GM12878 (cell line): ENCODE data around the gene ARID3A. TPM values are rescaled to one million over a fixed set of nuclear protein-coding genes. Genes with fewer than 3 reads are reported as not detected.

Experiments used
- ATAC-seq: fragments of 200-7000 bp; cut with Tn5 transposase; 3 replicates; pipeline ENCODE4 v1.9.1; 2020; ENCODE audit warnings: mild to moderate bottlenecking, moderate library complexity
- BruUV-seq: library from RNA; stranded (reverse); fragments of 400-500 nt; replicated peaks from 2 replicates; lab custom pipeline; 2021; lab: Mats Ljungman, UMichigan
- CTCF ChIA-PET: fragments of 300-600 bp; sonication (Branson Sonifier 250); formaldehyde crosslinking; extraction: SDS; loops from one replicate; lab custom pipeline; 2021; ENCODE audit warnings: inconsistent platforms; lab: Yijun Ruan, JAX
- POLR2A ChIA-PET: fragments of 350-600 bp; formaldehyde crosslinking; extraction: SDS; loops from one replicate; lab custom pipeline; 2021; ENCODE audit warnings: inconsistent platforms; lab: Charles Lee
- RAD21 ChIA-PET: fragments of 300-600 bp; sonication (Branson Sonifier 250); formaldehyde crosslinking; loops from one replicate; lab custom pipeline; 2023; ENCODE audit warnings: antibody characterized with exemption; ENCODE audit not compliant: unreplicated experiment; lab: Charles Lee
- SMC1A ChIA-PET: fragments of 300-600 bp; sonication (Branson Sonifier 250); formaldehyde crosslinking; loops from one replicate; lab custom pipeline; 2023; ENCODE audit not compliant: unreplicated experiment, uncharacterized antibody; lab: Charles Lee
- DNase-seq: peaks from one replicate; pipeline ENCODE4 v3.0.0-alpha.2; 2011; ENCODE audit warnings: low read depth, low spot score
- FAIRE-seq: peaks from 3 replicates; lab custom pipeline; 2011; peaks lifted over from hg19 to GRCh38; lab: Jason Lieb, UNC
- H2AFZ ChIP-seq: 2 replicates; pipeline ENCODE4 v1.6.0; 2011; ENCODE audit warnings: low read depth, low read length, control low read depth; ENCODE audit not compliant: control insufficient read depth
- H3K27ac ChIP-seq: 2 replicates; pipeline ENCODE4 v1.5.1; 2011; ENCODE audit warnings: control low read depth; ENCODE audit not compliant: control insufficient read depth, insufficient read depth
- H3K27me3 ChIP-seq, 2 experiments: replicated peaks in 1 of 2; 2 replicates each; pipeline versions ENCODE4 v1.6.0 to v1.6.1; 2011; ENCODE audit warnings: low read length in 1 of 2; ENCODE audit not compliant: control insufficient read depth in 2 of 2, insufficient read depth in 2 of 2
- H3K36me3 ChIP-seq, 2 experiments: 2 replicates each; pipeline ENCODE4 v1.5.1; 2011; ENCODE audit warnings: low read length in 1 of 2; ENCODE audit not compliant: control insufficient read depth in 2 of 2, insufficient read depth in 2 of 2
- H3K4me1 ChIP-seq: 2 replicates; pipeline ENCODE4 v1.6.1; 2011; ENCODE audit warnings: mild to moderate bottlenecking, low read length, moderate library complexity, mixed read lengths; ENCODE audit not compliant: control insufficient read depth, insufficient read depth
- H3K4me2 ChIP-seq: 2 replicates; pipeline ENCODE4 v1.6.0; 2011; ENCODE audit warnings: control low read depth; ENCODE audit not compliant: control insufficient read depth, insufficient read depth
- H3K4me3 ChIP-seq: fragments of 200-600 bp; sonication (generic); 2 replicates; pipeline ENCODE4 v1.5.1; 2016
- H3K79me2 ChIP-seq: 2 replicates; pipeline ENCODE4 v1.6.0; 2011; ENCODE audit warnings: low read length; ENCODE audit not compliant: control insufficient read depth, insufficient read depth
- H3K9ac ChIP-seq: 2 replicates; pipeline ENCODE4 v1.8.0; 2011; ENCODE audit warnings: low read length, control low read depth, mixed read lengths; ENCODE audit not compliant: control insufficient read depth, insufficient read depth
- H3K9me3 ChIP-seq: replicated peaks from 3 replicates; pipeline ENCODE4 v1.5.1; 2011; ENCODE audit warnings: mild to moderate bottlenecking, low read length; ENCODE audit not compliant: control insufficient read depth, insufficient read depth
- H4K20me1 ChIP-seq: 2 replicates; pipeline ENCODE4 v1.6.0; 2011; ENCODE audit not compliant: control insufficient read depth, insufficient read depth
- DPF2 ChIP-seq: fragments of 450-650 bp; IDR thresholded peaks from 2 replicates; pipeline ENCODE4 v1.6.1; 2017; ENCODE audit warnings: mild to moderate bottlenecking
- E2F8 ChIP-seq: fragments of 450-650 bp; IDR thresholded peaks from 2 replicates; pipeline ENCODE4 v1.6.1; 2018; ENCODE audit warnings: mild to moderate bottlenecking, low read depth, moderate library complexity; ENCODE audit not compliant: partially characterized antibody
- ELK1 ChIP-seq: IDR thresholded peaks from 2 replicates; pipeline ENCODE4 v1.6.1; 2012; ENCODE audit warnings: low read depth, low read length, improper control_type of control experiment
- HDAC2 ChIP-seq: fragments of 200-600 bp; sonication (generic); IDR thresholded peaks from 2 replicates; pipeline ENCODE4 v1.6.1; 2017
- MEF2B ChIP-seq: fragments of 450-650 bp; IDR thresholded peaks from 2 replicates; pipeline ENCODE4 v1.6.1; 2018; ENCODE audit warnings: mild to moderate bottlenecking, moderate library complexity; ENCODE audit not compliant: partially characterized antibody, poor library complexity, severe bottlenecking
- MXI1 ChIP-seq: fragments of 150-350 bp; IDR thresholded peaks from 2 replicates; pipeline ENCODE4 v1.6.1; 2011; ENCODE audit warnings: low read depth, mild to moderate bottlenecking, inconsistent platforms, low read length, improper control_type of control experiment
- MYB ChIP-seq: fragments of 150-350 bp; IDR thresholded peaks from 2 replicates; pipeline ENCODE4 v1.6.1; 2014; ENCODE audit warnings: mild to moderate bottlenecking, low read depth, low read length, borderline replicate concordance
- NKRF ChIP-seq: fragments of 450-650 bp; conservative IDR thresholded peaks from 2 replicates; pipeline ENCODE4 v1.6.1; 2017; ENCODE audit warnings: mild to moderate bottlenecking, moderate library complexity
- NR2C1 ChIP-seq: fragments of 450-650 bp; IDR thresholded peaks from 2 replicates; pipeline ENCODE4 v1.6.1; 2017; ENCODE audit warnings: antibody characterized with exemption, mild to moderate bottlenecking, moderate library complexity
- NR2F1 ChIP-seq: fragments of 450-650 bp; conservative IDR thresholded peaks from 2 replicates; pipeline ENCODE4 v1.6.1; 2017; ENCODE audit warnings: mild to moderate bottlenecking
- PKNOX1 ChIP-seq: fragments of 450-650 bp; IDR thresholded peaks from 2 replicates; pipeline ENCODE4 v1.6.1; 2016; ENCODE audit warnings: mild to moderate bottlenecking
- POLR2AphosphoS2 ChIP-seq: IDR thresholded peaks from 2 replicates; pipeline ENCODE4 v1.6.1; 2011; ENCODE audit warnings: low read depth, mild to moderate bottlenecking, low read length, improper control_type of control experiment, moderate library complexity
- RBBP5 ChIP-seq: fragments of 200-600 bp; sonication (generic); conservative IDR thresholded peaks from 2 replicates; pipeline ENCODE4 v1.6.1; 2016
- RELA ChIP-seq: fragments of 450-650 bp; IDR thresholded peaks from 2 replicates; pipeline ENCODE4 v1.8.0; 2014; ENCODE audit warnings: borderline replicate concordance; ENCODE audit not compliant: partially characterized antibody
- SPI1 ChIP-seq: IDR thresholded peaks from 2 replicates; pipeline ENCODE4 v1.6.1; 2011; ENCODE audit warnings: low read depth, mild to moderate bottlenecking, low read length, moderate library complexity, borderline replicate concordance; ENCODE audit not compliant: insufficient read depth
- ZBED1 ChIP-seq: IDR thresholded peaks from 2 replicates; pipeline ENCODE4 v1.6.1; 2016; ENCODE audit warnings: borderline replicate concordance
- ZZZ3 ChIP-seq: IDR thresholded peaks from 2 replicates; pipeline ENCODE4 v1.6.1; 2011; ENCODE audit warnings: low read depth; ENCODE audit not compliant: control insufficient read depth, insufficient read length
- WGBS: methylation state at CpG from one replicate; pipeline ENCODE4 v1.1.6; 2016; ENCODE audit warnings: low lambda C conversion rate; ENCODE audit not compliant: insufficient replicate concordance, insufficient coverage; ENCODE audit errors: missing lambda C conversion rate; 5-methylcytosine and 5-hydroxymethylcytosine counted together
- in situ Hi-C: fragments of 300-500 bp; cut with MboI; formaldehyde crosslinking; loops from 9 replicates; pipeline ENCODE4 v1.14.3; 2018; ENCODE audit warnings: mixed read lengths
- intact Hi-C: fragments of 100-400 bp; cut with micrococcal nuclease; formaldehyde crosslinking; loops from one replicate; pipeline ENCODE4 v1.14.2; 2022; ENCODE audit not compliant: unreplicated experiment
- polyA plus RNA-seq, 11 experiments: library from polyadenylated mRNA; depleted of rRNA in 4 of 11; unstranded in 6 of 11; stranded (reverse) in 5 of 11; fragments of >200 nt; fragmentation: Nextera tagmentation in 4 of 11; fragmentation: Illumina TruSeq in 1 of 11; extraction: Ambion mirVana in 4 of 11; extraction: Trizol in 1 of 11; gene quantifications; 1 replicate in 1 of 11; 2 replicates in 10 of 11; pipeline versions ENCODE4 v1.2.1 to v1.2.3, GENCODE V29; 2011 to 2016; ENCODE audit warnings: inconsistent platforms in 2 of 11, missing spikeins in 2 of 11, low read depth in 1 of 11
- total RNA-seq, 4 experiments: library from RNA; depleted of rRNA in 3 of 4; stranded (reverse); fragments of >200 nt in 3 of 4; fragmentation: Illumina TruSeq in 1 of 4; extraction: Trizol in 1 of 4; gene quantifications; 2 replicates each; pipeline versions ENCODE4 v1.2.1 to v1.2.3, GENCODE V29; 2013 to 2021

ARID3A gene
- total and polyA plus RNA-seq, 10 of the 15 experiments (the other 5 are each of a cell fraction or from before 2014, with no cell fraction given): 0.76 to 70.0 (median 16.7) TPM

GRCh38 chr19:928471-929202 lies 2.8 kb downstream of the ARID3A start:
- Histone ChIP-seq H3K27me3 (no peaks in the 10 kb centered on the region), H3K9ac (no peak overlapping the region), H3K4me3 (no peak overlapping the region), H3K79me2 (peaks cover 68% of the 10 kb centered on the region), H3K4me2 (peak overlapping the region; percentile 42; the same call in 1 of the 2 replicates), H3K4me1 (peaks cover 19% of the 10 kb centered on the region), H3K27ac (no peak overlapping the region), H3K36me3 (peaks cover 5 to 6% of the 10 kb centered on the region in 2 experiments; a peak in 3 of 4 replicates), H2AFZ (no peak overlapping the region), H4K20me1 (no peaks in the 10 kb centered on the region), H3K9me3 (no peaks in the 10 kb centered on the region)
- no peak for FAIRE-seq
- 90% methylated on average over 18 of the region's 18 CpGs for WGBS
- in situ Hi-C loops: no loop called here
- SMC1A ChIA-PET: interaction anchor here (2.0 kb wide), 1 partner anchor 22 kb away, joined by 4 read pairs; no protein-coding TSS in a partner anchor
- CTCF ChIA-PET: interaction anchor here (0.7 kb wide), 1 partner anchor 20 kb away, joined by 3 read pairs; no protein-coding TSS in a partner anchor
- BruUV-seq: TSS peak; percentile 38
- no peak for DNase-seq
- ATAC-seq: no peak
- RAD21 ChIA-PET: interaction anchor here (0.6 kb wide), 1 partner anchor 75 kb away, joined by 3 read pairs; no protein-coding TSS in a partner anchor
- intact Hi-C loops: loop anchor here (10.0 kb wide), 1 partner anchor 316 kb away; the partner anchor contains the start of genes ATP5F1D and MIDN
- POLR2A ChIA-PET: interaction anchor here (1.1 kb wide), 1 partner anchor 53 kb away, joined by 5 read pairs; no protein-coding TSS in a partner anchor
- TF ChIP-seq HDAC2: no peak
- no peak for TF ChIP-seq E2F8
- TF ChIP-seq RELA: no peak
- no peak for TF ChIP-seq MYB
- TF ChIP-seq PKNOX1: no peak
- TF ChIP-seq MEF2B: no peak
- TF ChIP-seq DPF2: no peak
- no peak for TF ChIP-seq NR2F1
- no peak for TF ChIP-seq POLR2AphosphoS2
- TF ChIP-seq ZZZ3: no peak
- no peak for TF ChIP-seq SPI1
- no peak for TF ChIP-seq ZBED1
- no peak for TF ChIP-seq NKRF
- no peak for TF ChIP-seq RBBP5
- no peak for TF ChIP-seq NR2C1
- TF ChIP-seq ELK1: no peak
- TF ChIP-seq MXI1: no peak
